ENCODE measurements around the gene PLS3. TPM values are rescaled to one million over a fixed set of nuclear protein-coding genes. Genes with fewer than 3 reads are reported as not detected.
"Not testable (repeated sequence)": the region's sequence is repeated elsewhere in the genome, so short reads cannot be mapped to it uniquely, and the experiment has no call there.

The PLS3 gene
- total RNA-seq, 1 donor from 2014 or later: 42.7 TPM

DNA sequence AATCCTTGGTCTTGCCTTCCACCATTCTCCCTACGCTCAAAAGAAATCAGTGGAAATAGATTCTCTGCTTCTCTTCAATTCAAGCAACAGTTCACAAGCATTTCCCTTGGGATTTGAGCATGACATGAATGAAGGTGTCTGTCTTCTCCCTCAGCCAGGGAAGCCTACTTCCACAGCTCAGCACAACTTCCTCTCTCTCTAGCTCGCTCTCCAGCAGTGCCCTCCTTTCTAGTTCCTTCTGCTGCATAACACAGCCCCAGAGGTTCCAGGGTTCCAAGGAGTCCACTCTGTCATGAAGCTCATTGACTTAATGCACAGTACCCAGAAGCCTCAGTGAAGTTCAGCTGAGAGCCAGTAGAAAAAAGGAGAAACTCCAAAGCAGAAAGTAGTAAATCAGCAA lies 81.3 kb downstream of the PLS3 start:
- Histone ChIP-seq H3K36me3 (peaks cover 58% of the 10 kb centered on the region), H3K4me3 (no peak overlapping the region), H3K9me3 (replicated peaks) (no peaks in the 10 kb centered on the region), H3K4me1 (peaks cover 8% of the 10 kb centered on the region), H3K27me3 (ENCODE audit: low read depth) (no peaks in the 10 kb centered on the region), H3K27ac (replicated peaks) (peak overlapping the region; percentile 63)
- TF ChIP-seq, protein P1, sequence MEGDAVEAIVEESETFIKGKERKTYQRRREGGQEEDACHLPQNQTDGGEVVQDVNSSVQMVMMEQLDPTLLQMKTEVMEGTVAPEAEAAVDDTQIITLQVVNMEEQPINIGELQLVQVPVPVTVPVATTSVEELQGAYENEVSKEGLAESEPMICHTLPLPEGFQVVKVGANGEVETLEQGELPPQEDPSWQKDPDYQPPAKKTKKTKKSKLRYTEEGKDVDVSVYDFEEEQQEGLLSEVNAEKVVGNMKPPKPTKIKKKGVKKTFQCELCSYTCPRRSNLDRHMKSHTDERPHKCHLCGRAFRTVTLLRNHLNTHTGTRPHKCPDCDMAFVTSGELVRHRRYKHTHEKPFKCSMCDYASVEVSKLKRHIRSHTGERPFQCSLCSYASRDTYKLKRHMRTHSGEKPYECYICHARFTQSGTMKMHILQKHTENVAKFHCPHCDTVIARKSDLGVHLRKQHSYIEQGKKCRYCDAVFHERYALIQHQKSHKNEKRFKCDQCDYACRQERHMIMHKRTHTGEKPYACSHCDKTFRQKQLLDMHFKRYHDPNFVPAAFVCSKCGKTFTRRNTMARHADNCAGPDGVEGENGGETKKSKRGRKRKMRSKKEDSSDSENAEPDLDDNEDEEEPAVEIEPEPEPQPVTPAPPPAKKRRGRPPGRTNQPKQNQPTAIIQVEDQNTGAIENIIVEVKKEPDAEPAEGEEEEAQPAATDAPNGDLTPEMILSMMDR (IDR thresholded peaks at IDR 0.05; ENCODE audit: borderline replicate concordance): no peak
- intact Hi-C loops (cut with micrococcal nuclease): loop anchor here (10.0 kb wide), 1 partner anchor 308 kb away; no protein-coding TSS in a partner anchor
- DNase-seq: no peak

DNA sequence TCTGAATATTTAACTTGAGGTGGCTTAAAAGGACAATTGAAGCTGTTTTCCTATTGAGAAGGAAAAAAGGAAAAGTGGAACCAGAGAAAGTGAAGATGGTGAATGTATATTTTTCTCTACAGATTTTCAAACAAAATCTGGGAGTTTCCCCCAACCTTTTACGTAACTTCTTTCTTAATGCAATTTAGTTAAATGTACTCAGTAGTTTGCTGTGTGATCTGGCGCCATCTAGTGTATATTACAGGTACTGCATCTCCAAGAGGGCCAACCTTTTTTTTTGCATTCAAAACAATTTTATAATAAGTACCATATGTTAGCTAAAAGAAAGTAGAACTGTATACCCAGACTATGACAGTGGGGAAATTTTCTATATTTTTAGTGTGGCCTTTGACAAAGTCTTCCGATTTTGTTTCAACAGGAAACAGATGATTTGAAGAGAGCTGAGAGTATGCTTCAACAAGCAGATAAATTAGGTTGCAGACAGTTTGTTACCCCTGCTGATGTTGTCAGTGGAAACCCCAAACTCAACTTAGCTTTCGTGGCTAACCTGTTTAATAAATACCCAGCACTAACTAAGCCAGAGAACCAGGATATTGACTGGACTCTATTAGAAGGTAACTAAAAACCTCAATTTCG lies 82.0 kb downstream of the PLS3 start:
- Histone ChIP-seq H3K36me3 (peaks cover 58% of the 10 kb centered on the region), H3K27ac (replicated peaks) (peak overlapping the region; percentile 63)
- intact Hi-C loops (cut with micrococcal nuclease): loop anchor here (10.0 kb wide), 1 partner anchor 308 kb away; no protein-coding TSS in a partner anchor

DNA sequence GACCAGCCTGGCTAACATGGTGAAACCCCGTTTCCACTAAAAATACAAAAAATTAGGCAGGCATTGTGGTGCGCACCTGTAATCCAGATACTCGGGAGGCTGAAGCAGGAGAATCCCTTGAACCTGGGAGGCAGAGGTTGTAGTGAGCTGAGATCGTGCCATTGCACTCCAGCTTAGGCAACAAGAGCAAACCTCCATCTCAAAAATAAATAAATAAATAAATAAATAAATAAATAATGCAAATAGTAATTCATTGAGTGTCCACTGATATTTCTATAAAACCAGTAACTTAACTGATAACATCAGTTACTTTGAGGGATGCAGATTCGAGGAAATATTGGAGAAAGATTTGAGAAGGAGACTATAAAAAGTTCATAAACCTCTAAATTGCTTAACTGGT lies 83.4 kb downstream of the PLS3 start:
- not testable (repeated sequence) for H3K9me3 ChIP-seq (replicated peaks); H3K27ac ChIP-seq (replicated peaks); DNase-seq; H3K27me3 ChIP-seq (ENCODE audit: low read depth); H3K4me3 ChIP-seq
- intact Hi-C loops (cut with micrococcal nuclease): loop anchor here (10.0 kb wide), 1 partner anchor 310 kb away; no protein-coding TSS in a partner anchor
- Histone ChIP-seq H3K36me3 (peaks cover 65% of the 10 kb centered on the region), H3K4me1 (peaks cover 12% of the 10 kb centered on the region)

More for the DNA sequence above, 82.0 kb downstream of the PLS3 start:
- Histone ChIP-seq H3K9me3 (replicated peaks) (no peaks in the 10 kb centered on the region), H3K4me3 (no peak overlapping the region), H3K4me1 (peaks cover 8% of the 10 kb centered on the region), H3K27me3 (ENCODE audit: low read depth) (no peaks in the 10 kb centered on the region)
- DNase-seq: no peak
- TF ChIP-seq, protein P1 (IDR thresholded peaks at IDR 0.05; ENCODE audit: borderline replicate concordance): peak; percentile 86

DNA sequence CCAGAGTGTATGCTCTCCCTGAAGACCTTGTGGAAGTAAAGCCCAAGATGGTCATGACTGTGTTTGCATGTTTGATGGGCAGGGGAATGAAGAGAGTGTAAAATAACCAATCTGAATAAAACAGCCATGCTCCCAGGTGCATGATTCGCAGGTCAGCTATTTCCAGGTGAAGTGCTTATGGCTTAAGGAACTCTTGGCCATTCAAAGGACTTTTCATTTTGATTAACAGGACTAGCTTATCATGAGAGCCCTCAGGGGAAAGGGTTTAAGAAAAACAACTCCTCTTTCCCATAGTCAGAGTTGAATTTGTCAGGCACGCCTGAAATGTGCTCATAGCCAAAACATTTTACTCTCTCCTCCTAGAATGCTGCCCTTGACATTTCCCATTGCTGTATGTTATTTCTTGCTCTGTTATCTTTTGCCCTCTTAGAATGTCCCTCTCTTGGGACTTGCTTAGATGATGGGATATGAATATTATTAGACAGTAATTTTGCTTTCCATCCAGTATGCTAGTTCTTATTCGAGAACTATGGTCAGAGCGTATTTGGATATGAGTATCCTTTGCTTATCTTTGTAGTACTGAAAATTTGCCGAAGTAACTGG lies 88.6 kb downstream of the PLS3 start:
- peak overlapping the region; percentile 50 for H3K27ac ChIP-seq (replicated peaks)
- no peak for DNase-seq
- no peak overlapping the region for H3K4me3 ChIP-seq
- no peaks in the 10 kb centered on the region for H3K9me3 ChIP-seq (replicated peaks)
- intact Hi-C loops (cut with micrococcal nuclease): loop anchor here (10.0 kb wide), 1 partner anchor 315 kb away; no protein-coding TSS in a partner anchor
- H3K4me1 ChIP-seq: peaks cover 21% of the 10 kb centered on the region
- TF ChIP-seq, protein P1 (IDR thresholded peaks at IDR 0.05; ENCODE audit: borderline replicate concordance): no peak
- peaks cover 47% of the 10 kb centered on the region for H3K36me3 ChIP-seq
- H3K27me3 ChIP-seq (ENCODE audit: low read depth): no peaks in the 10 kb centered on the region

DNA sequence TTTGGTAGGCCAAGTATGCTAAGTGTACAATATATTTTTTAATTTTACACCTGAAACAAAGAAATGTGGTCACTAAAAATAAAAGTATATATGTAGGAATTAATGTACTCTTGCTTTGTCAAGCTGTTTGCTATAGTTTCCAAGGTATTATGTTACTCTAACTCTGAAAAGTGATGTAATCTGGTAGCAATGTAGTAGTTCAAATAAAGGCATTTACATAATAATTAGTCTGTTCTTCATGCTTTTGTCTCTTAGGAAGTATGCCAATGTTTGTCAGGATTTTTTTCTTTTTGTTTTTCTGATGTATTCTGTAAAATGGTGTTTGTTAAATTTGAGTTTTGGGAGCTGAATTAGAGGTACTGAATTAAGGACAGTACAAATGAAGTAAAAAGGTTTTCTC lies 89.5 kb downstream of the PLS3 start:
- Histone ChIP-seq H3K4me3 (no peak overlapping the region), H3K27ac (replicated peaks) (peak overlapping the region; percentile 23), H3K27me3 (ENCODE audit: low read depth) (no peaks in the 10 kb centered on the region), H3K36me3 (peaks cover 38% of the 10 kb centered on the region), H3K9me3 (replicated peaks) (no peaks in the 10 kb centered on the region), H3K4me1 (peaks cover 21% of the 10 kb centered on the region)
- intact Hi-C loops (cut with micrococcal nuclease): no loop called here
- TF ChIP-seq, protein P1 (IDR thresholded peaks at IDR 0.05; ENCODE audit: borderline replicate concordance): no peak
- no peak for DNase-seq

DNA sequence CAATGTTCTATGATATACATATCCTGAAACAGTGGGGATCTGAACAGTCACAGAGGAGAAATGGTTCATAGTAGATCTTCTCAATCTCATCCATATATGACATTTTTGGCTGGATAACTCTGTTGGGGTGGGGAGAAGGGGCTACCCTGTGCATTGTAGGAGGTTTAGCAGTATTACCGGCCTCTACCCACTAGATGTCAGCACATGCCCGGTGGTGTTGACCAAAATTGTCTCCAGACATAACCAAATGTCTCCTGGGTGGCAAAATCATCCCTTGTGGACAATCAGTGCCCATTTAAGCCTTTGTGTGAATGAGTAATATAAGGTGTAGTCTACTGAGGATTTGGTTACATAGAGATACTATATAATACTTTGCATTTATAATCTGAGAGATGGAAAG lies 89.9 kb downstream of the PLS3 start:
- DNase-seq: no peak
- peaks cover 36% of the 10 kb centered on the region for H3K36me3 ChIP-seq
- peaks cover 21% of the 10 kb centered on the region for H3K4me1 ChIP-seq
- H3K27me3 ChIP-seq (ENCODE audit: low read depth): no peaks in the 10 kb centered on the region
- no peak overlapping the region for H3K4me3 ChIP-seq
- TF ChIP-seq, protein P1 (IDR thresholded peaks at IDR 0.05; ENCODE audit: borderline replicate concordance): peak; percentile 59
- intact Hi-C loops (cut with micrococcal nuclease): no loop called here
- no peaks in the 10 kb centered on the region for H3K9me3 ChIP-seq (replicated peaks)
- peak overlapping the region; percentile 23 for H3K27ac ChIP-seq (replicated peaks)
